T-helper 1 cell (primary cell): ENCODE data around the gene CLCN2.
A peak's percentile ranks its signal among the peaks of the same experiment; 100 is the strongest.

Experiments used
- DNase-seq, 5 donors: peaks; one replicate each; pipeline ENCODE4 v3.0.0-alpha.2; 2012 to 2020
- total RNA-seq, 4 donors: gene quantifications; one replicate each; lab custom pipeline; 2026; lab: John Stamatoyannopoulos, UW

CLCN2 gene
- 2.6 to 5.4 (median 4.4) reads per million in 4 donors for total RNA-seq

DNA sequence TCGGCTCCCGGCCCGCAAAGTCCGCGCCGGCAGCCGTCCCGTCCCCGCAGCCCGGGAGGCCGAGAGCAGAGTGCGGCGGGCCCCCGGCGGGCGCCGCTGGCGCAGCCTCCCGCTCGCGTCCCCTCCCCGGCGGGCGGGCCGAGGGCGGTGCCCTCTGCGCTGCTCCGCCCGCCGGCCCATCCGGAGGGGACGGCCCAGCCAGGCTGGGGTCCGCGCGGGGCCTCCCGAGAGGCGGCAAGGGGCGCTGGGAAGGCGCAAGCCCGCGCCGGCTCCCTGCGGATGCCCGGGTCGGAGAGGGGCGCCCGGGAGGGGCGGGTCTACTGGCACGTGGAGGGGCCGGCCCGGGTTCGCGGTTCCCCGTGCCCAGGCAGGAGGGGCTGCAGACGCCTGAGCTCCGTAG lies at the start of gene CLCN2, which contains the start of gene POLR2H:
Gene CLCN2, minus strand, starts transcription at position 74 of the 400 bp plus-strand sequence. CDS start 126 bp downstream, outside the sequence.
Gene POLR2H, plus strand, starts transcription at position 179 of the 400 bp plus-strand sequence. CDS start 1,783 bp downstream, outside the sequence.
- peak in 3 of 5 donors; percentile 27 to 47 (median 27) for DNase-seq

GRCh38 chr3:184409946-184410500 lies 48.6 kb upstream of the CLCN2 start:
- no peak for DNase-seq

DNA sequence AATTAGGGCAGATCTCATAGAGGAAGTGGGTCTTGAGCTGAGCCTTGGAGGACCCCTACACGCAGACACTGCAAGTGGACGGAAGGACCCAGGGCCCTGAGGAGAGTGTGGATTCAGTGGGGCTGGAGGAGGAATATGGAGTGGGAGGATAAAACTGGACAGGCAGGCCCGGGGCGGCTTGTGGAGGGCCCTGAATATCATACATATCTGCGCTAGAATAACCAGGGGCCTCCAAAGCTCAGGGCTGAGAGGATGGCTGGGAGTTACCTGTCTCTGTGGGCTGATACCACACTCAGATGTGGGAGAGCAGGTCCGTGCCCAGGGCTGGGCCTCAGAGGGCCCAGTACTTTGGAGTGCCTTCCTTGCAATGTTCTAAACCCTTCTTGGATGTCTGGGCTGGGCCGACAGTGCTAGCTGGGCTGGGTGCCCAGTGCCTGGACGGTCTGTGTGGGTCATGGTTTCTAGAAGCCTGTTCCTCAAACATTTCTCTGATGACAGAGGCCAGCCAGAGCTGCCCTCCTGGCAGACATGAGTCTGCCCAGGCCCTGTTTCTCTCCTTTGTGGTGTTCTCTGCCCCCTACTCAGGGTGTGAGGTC lies 48.0 kb upstream of the CLCN2 start:
- no peak for DNase-seq

- DNase-seq = no peak
These were observed 43.9 kb upstream of the CLCN2 start for GRCh38 chr3:184405075-184406030.

GRCh38 chr3:184399410-184399809 lies 38.0 kb upstream of the CLCN2 start:
- DNase-seq = no peak

- DNase-seq = no peak
These were observed 33.9 kb upstream of the CLCN2 start for GRCh38 chr3:184395320-184395660.

GRCh38 chr3:184391266-184391665 lies 29.9 kb upstream of the CLCN2 start:
- no peak for DNase-seq

GRCh38 chr3:184389935-184390528 lies 28.6 kb upstream of the CLCN2 start:
- DNase-seq = no peak

- DNase-seq = no peak
These were observed 28.0 kb upstream of the CLCN2 start for GRCh38 chr3:184389384-184389783.

- DNase-seq = no peak
These were observed 27.5 kb upstream of the CLCN2 start for GRCh38 chr3:184388936-184389230.

DNA sequence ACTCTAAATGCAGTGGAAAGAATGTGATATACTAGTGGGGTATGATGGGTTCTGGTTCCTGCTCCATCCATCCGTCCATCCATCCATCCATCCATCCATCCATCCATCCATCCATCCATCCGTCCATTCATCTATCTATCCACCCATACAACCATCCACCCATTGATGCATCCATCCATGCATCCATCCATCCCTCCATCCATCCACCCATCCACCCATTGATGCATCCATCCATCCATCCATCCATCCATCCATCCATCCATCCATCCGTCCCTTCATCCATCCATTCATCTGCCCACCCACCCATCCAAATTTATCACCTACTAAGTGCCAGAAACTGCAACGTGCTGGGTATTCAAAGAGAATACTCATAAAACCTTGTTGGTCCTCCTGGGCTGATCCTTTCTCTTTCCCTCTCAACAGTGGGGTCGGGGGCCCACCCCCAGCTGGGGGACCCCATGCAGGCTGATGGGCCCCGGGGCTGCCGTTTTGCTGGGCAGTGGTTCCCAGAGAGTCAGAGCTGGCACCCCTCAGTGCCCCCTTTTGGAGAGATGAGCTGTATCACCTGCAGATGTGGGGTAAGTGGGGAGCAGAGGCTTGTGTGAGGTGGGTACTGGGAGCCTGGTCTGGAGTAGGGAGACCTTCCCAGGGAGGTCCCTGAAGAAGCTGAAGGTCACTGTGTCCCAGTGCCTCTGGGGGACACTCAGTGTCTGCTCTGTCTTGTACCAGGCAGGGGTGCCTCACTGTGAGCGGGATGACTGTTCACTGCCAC lies 26.9 kb upstream of the CLCN2 start:
- no peak for DNase-seq

DNA sequence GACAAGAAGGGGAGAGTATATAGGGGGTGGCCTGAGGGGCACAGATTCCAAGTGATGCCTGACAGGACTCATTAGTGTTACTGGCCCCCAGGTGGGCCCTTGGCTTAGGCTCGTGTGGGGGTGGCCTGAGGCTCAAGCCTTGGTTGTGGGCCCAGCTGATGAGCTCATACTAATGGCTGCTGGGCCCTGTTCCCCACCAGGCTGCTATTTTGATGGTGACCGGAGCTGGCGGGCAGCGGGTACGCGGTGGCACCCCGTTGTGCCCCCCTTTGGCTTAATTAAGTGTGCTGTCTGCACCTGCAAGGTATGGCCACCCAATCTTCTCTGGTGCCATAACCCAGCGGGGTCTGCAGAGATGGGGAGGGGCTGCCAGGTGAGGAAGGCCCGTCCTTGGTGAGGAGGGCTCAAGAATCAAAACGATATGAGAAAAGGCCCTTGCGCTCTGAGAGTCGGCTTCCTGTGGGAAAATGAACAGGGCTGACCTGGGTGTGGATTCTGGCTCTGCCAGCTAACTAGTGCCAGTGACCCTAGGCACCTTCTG lies 25.8 kb upstream of the CLCN2 start:
- DNase-seq = no peak

GRCh38 chr3:184386047-184386806 lies 24.8 kb upstream of the CLCN2 start:
- DNase-seq = no peak

DNA sequence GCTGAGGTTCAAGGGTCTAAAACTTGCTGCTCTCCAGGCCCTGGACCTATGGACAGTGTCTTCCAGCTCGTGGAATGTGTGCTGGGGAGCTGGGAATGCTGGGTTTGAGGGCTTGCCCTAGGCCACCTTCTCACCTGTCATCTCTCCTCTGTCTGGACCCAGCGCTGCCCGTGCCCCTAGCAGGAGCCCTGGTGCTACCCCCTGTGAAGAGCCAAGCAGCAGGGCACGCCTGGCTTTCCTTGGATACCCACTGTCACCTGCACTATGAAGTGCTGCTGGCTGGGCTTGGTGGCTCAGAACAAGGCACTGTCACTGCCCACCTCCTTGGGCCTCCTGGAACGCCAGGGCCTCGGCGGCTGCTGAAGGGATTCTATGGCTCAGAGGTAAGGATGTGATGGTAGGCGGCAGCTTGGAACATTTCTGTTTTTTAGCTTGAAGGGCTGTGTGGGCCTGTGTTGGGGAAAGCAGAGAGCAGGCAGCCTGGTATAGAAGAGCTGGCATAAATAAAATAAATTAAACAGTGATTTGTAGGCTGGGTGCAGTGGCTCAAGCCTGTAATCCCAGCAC lies 23.5 kb upstream of the CLCN2 start:
- DNase-seq = no peak

GRCh38 chr3:184384342-184384741 lies 22.9 kb upstream of the CLCN2 start:
- DNase-seq = no peak

DNA sequence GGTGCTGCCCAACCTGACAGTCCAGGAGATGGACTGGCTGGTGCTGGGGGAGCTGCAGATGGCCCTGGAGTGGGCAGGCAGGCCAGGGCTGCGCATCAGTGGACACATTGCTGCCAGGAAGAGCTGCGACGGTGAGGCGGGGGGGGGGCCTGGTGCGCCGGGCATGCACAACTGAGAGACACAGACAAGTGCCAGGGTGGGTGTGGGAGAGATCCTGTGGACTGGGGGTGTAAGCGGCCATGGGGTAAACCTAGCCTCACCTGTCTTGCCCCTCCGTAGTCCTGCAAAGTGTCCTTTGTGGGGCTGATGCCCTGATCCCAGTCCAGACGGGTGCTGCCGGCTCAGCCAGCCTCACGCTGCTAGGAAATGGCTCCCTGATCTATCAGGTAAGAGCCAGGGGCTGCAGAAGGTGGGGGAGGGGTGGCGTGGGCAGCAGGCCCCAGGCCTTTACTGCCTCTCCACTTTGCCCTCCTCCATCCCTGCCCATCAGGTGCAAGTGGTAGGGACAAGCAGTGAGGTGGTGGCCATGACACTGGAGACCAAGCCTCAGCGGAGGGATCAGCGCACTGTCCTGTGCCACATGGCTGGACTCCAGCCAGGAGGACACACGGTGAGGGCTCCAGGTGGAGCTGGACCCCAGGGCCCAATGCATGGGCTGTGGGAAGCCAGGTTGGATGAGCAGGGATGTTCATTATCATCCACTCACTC lies 21.8 kb upstream of the CLCN2 start:
- DNase-seq = no peak

- DNase-seq = no peak
These were observed 21.1 kb upstream of the CLCN2 start for GRCh38 chr3:184382326-184383032.

GRCh38 chr3:184381261-184382224 lies 20.1 kb upstream of the CLCN2 start:
- DNase-seq = no peak
